HG03558 (cell line): ENCODE results near the gene MS4A6A.
"Not testable (repeated sequence)": the region's sequence is repeated elsewhere in the genome, so short reads cannot be mapped to it uniquely, and the experiment has no call there.

Experiments used
- ATAC-seq: cut with Tn5 transposase; IDR thresholded peaks from one replicate; pipeline ENCODE4 v1.9.1; 2021; ENCODE audit warnings: moderate number of reproducible peaks; ENCODE audit not compliant: unreplicated experiment; ENCODE audit errors: extremely low read depth

MS4A6A gene

DNA sequence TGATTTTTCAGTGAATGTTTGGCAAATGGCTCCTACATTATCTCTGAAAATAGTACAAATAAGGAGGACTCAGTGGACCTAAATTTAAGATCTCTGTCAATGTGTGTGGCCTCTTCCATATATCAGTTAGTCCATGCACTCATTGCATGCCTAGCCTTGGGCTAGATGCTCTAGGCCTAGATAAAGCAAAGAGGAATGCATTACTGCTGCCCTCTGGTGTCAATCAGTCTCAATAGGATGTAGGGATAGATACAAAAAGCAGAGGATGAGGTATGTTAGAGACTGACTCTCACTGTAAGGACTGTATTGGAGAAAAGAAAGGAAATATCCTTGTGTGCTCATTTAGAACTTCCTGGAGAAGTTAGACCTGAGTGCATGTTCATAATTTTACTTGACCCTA lies 52.4 kb downstream of the MS4A6A start:
- ATAC-seq, result no peak

GRCh38 chr11:60129853-60130252 lies 53.0 kb downstream of the MS4A6A start:
- no peak for ATAC-seq

- ATAC-seq, result not testable (repeated sequence)
Measured at GRCh38 chr11:60128866-60129265, 54.0 kb downstream of the MS4A6A start.

GRCh38 chr11:60128376-60128775 lies 54.5 kb downstream of the MS4A6A start:
- no peak for ATAC-seq

DNA sequence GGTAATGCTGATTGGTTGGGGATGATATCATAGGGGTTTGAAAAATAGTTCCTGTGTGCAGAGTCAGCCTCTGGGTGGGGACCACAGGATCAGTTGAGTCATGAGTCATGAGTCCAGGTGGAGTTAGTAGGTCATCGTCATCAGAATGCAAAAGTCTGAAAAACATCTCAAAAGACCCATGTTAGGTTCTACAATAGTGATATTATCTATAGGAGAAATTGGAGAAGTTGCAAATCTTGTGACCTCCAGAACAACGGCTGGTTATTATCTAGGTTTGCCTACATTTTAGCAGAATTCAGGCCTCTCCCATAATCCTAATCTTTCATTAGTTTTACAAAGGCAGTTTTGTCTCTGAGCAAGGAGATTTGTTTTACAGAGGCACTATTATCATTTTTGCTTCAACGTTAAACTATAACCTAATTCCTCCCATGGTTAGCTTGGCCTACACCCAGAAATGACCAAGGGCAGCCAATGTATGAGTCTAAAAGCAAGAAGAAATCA lies 55.5 kb downstream of the MS4A6A start:
- no peak for ATAC-seq

- ATAC-seq, result no peak
Measured at GRCh38 chr11:60125956-60126585, 56.8 kb downstream of the MS4A6A start.

DNA sequence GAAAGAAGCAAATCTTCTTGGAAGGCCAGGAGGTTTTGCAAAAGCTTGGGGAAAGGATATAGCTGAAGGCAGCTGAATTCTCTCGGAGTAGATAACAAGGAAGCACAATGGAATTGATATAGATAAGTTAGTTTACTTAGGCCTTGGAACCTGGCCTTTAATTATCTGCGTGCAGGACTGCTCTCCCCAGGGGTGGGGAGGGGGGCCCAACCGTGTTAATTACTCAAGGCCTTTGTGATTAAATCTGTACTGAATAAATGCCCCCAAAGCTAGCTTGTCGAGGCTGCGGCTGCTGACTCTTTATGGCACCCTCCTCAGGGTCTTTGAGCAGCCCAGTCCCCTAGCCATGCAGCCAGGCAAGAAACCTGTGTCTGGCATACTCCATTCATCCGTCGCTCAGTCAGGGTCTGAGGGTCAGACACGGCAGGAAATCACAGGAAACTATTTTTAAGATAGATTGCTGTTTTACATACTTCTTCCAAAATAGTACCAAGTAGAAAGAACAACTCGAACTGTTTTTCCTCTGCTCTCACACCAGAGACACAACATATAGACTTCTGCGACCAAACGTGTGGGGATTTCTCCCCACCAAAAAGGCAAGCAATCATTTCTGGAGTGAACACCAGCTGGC lies 58.0 kb downstream of the MS4A6A start:
- no peak for ATAC-seq
